GM12864 (cell line): ENCODE data around the gene RNF2.
"Not testable (repeated sequence)": the region's sequence is repeated elsewhere in the genome, so short reads cannot be mapped to it uniquely, and the experiment has no call there.

ENCODE experiments used
- DNase-seq: peaks from one replicate; pipeline ENCODE4 v3.0.0-alpha.2; 2011; ENCODE audit warnings: low read depth
- H3K4me3 ChIP-seq: 2 replicates; pipeline ENCODE4 v1.5.1; 2011; ENCODE audit warnings: mild to moderate bottlenecking, low read depth, low read length, control low read depth
- CTCF ChIP-seq: IDR thresholded peaks from 2 replicates; pipeline ENCODE4 v1.5.1; 2011; ENCODE audit warnings: low read depth, mild to moderate bottlenecking, moderate library complexity, low read length, control low read depth, inconsistent platforms; ENCODE audit errors: missing control alignments

The RNF2 gene

GRCh38 chr1:185044981-185045813, at the start of gene RNF2:
RNF2 (plus strand) TSS chr1:185045558; CDS start chr1:185087554, 41,996 bp downstream.
- DNase-seq, result peak; percentile 49
- H3K4me3 ChIP-seq, result peak within 1 kb of the TSS; percentile 88
- no peak for TF ChIP-seq CTCF

- not testable (repeated sequence) for H3K4me3 ChIP-seq, DNase-seq
Observed at GRCh38 chr1:184999974-185000373, 45.4 kb upstream of the RNF2 start.

GRCh38 chr1:185001312-185001880, 44.0 kb upstream of the RNF2 start:
- DNase-seq, H3K4me3 ChIP-seq: not testable (repeated sequence)

- no peak overlapping the region for H3K4me3 ChIP-seq
- no peak for DNase-seq
- no peak for TF ChIP-seq CTCF
Observed at GRCh38 chr1:185008838-185009237, 36.5 kb upstream of the RNF2 start.

- no peak for DNase-seq
- no peak overlapping the region for H3K4me3 ChIP-seq
- TF ChIP-seq CTCF, result no peak
Observed at GRCh38 chr1:185010361-185010760, 35.0 kb upstream of the RNF2 start.

- no peak for DNase-seq
- H3K4me3 ChIP-seq, result no peak overlapping the region
- TF ChIP-seq CTCF, result no peak
Observed at GRCh38 chr1:185014941-185015340, 30.4 kb upstream of the RNF2 start.

GRCh38 chr1:185015631-185016030, 29.7 kb upstream of the RNF2 start:
- DNase-seq, result no peak
- TF ChIP-seq CTCF, result no peak
- no peak overlapping the region for H3K4me3 ChIP-seq

- no peak overlapping the region for H3K4me3 ChIP-seq
- no peak for DNase-seq
- no peak for TF ChIP-seq CTCF
Observed at GRCh38 chr1:185016880-185017279, 28.5 kb upstream of the RNF2 start.
